GM21390 (cell line): ENCODE results near the gene LYRM7.
"Not testable (repeated sequence)": the region's sequence is repeated elsewhere in the genome, so short reads cannot be mapped to it uniquely, and the experiment has no call there.

Experiments used
- ATAC-seq: cut with Tn5 transposase; IDR thresholded peaks from one replicate; pipeline ENCODE4 v1.9.1; 2021; ENCODE audit not compliant: unreplicated experiment

Gene LYRM7

GRCh38 chr5:131218392-131218791 lies 47.6 kb downstream of the LYRM7 start:
- ATAC-seq = peak; percentile 38

GRCh38 chr5:131220566-131220965 lies 49.8 kb downstream of the LYRM7 start:
- no peak for ATAC-seq

- ATAC-seq = no peak
Observed at GRCh38 chr5:131221008-131221703, 50.4 kb downstream of the LYRM7 start.

- ATAC-seq = no peak
Observed at GRCh38 chr5:131221888-131222287, 51.1 kb downstream of the LYRM7 start.

GRCh38 chr5:131222731-131223130 lies 52.0 kb downstream of the LYRM7 start:
- no peak for ATAC-seq

- ATAC-seq = no peak
Observed at GRCh38 chr5:131223751-131224386, 53.1 kb downstream of the LYRM7 start.

- ATAC-seq = peak; percentile 82
Observed at GRCh38 chr5:131224387-131225201, 53.9 kb downstream of the LYRM7 start.

GRCh38 chr5:131225282-131225974 lies 54.7 kb downstream of the LYRM7 start:
- no peak for ATAC-seq

GRCh38 chr5:131226899-131227298 lies 56.2 kb downstream of the LYRM7 start:
- ATAC-seq = no peak

GRCh38 chr5:131228646-131229045 lies 57.9 kb downstream of the LYRM7 start:
- no peak for ATAC-seq

- ATAC-seq = no peak
Observed at GRCh38 chr5:131229623-131230022, 58.9 kb downstream of the LYRM7 start.

- peak; percentile 63 for ATAC-seq
Observed at GRCh38 chr5:131230406-131230805, 59.7 kb downstream of the LYRM7 start.

- ATAC-seq = no peak
Observed at GRCh38 chr5:131239686-131240085, 68.9 kb downstream of the LYRM7 start.

GRCh38 chr5:131242728-131243255 lies 72.0 kb downstream of the LYRM7 start:
- no peak for ATAC-seq

GRCh38 chr5:131245312-131245711 lies 74.6 kb downstream of the LYRM7 start:
- peak; percentile 57 for ATAC-seq

GRCh38 chr5:131245948-131246347 lies 75.2 kb downstream of the LYRM7 start:
- ATAC-seq = no peak

GRCh38 chr5:131246504-131246903 lies 75.8 kb downstream of the LYRM7 start:
- no peak for ATAC-seq

- no peak for ATAC-seq
Observed at GRCh38 chr5:131250751-131251475, 80.2 kb downstream of the LYRM7 start.

GRCh38 chr5:131252824-131253171 lies 82.1 kb downstream of the LYRM7 start:
- peak; percentile 84 for ATAC-seq

GRCh38 chr5:131254025-131254424 lies 83.3 kb downstream of the LYRM7 start:
- not testable (repeated sequence) for ATAC-seq
